T47D (cell line): Measurements from ENCODE around the gene PPHLN1.
"Not testable (repeated sequence)": the region's sequence is repeated elsewhere in the genome, so short reads cannot be mapped to it uniquely, and the experiment has no call there.

Experiments used
- DNase-seq, 2 experiments: peaks; one replicate each; pipeline versions ENCODE4 v3.0.0 to v3.0.0-alpha.2; 2011 to 2012; ENCODE audit warnings: low read depth in 1 of 2, low spot score in 1 of 2
- JUND ChIP-seq: IDR thresholded peaks from 2 replicates; pipeline ENCODE4 v1.6.1; 2012; ENCODE audit warnings: low read depth
- in situ Hi-C: cut with HindIII; loops from 2 replicates; pipeline ENCODE4 v1.10.0; 2016; ENCODE audit warnings: low sequenced_read_pairs, low pct_unique_long_range_greater_than_20kb

PPHLN1 gene

DNA sequence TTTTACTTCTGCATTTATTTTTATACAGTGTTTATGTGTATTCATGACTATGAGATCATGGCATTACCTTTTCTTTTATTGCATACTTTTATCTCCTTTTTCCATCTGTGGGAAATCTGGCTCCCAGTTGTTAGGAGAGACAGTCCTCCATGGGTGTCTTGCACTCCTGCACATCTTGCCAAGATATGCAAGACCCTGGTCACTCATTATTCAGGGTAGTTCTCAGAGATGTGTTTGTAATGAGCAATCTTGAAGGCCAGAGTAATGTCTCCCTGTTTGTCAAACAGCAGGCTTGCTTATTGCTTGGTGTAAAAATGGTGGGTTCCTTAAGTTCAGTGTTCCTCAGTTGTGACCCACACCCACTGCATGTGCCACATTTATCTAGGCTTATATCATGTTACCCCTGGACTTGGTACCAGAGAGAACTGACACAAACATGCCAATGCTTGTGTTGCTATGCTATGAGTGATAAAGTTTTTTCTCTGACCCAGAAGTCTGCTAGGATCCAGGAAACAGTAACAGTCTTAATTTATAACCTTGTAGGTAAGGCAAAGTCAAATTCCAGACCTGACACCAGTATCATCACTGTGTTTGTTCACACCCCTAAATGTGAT, 36.8 kb downstream of the PPHLN1 start:
- no peak for DNase-seq
- in situ Hi-C loops, result no loop called here
- no peak for TF ChIP-seq JUND

DNA sequence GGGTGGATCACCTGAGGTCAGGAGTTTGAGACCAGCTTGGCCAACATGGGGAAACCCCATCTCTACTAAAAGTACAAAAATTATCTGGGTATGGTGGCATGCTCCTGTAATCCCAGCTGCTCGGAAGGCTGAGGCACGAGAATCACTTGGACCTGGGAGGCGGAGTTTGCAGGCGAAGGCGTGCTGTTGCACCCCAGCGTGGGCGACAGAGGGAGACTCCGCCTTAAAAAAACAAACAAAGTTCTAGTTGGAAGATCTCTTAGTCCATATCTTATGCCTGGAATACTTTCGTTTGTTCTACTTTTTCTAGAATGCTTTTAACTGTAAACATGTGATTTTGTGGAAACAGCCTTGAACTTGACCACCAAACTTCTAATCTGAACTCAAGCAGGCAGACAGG, 38.7 kb downstream of the PPHLN1 start:
- in situ Hi-C loops, result no loop called here
- DNase-seq, result no peak
- TF ChIP-seq JUND, result no peak

DNA sequence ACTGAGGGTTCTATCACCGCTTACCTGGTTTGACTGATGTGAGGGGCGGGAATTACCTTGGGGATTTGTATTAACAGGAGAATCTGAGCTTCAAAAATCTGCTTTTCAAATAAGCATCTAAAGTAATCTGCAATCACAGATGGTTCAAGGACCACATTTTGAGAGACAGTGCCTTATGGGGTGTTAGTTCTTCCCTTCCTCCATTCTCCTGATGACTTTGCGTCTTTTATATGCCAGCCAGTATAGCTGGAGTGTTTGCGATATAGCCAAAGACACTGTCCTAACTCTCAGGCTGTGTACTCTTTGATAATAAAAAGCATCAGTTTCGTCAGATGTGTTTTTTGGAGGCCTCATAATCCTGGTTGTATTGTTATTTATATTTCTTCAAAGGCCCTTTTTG, 39.5 kb downstream of the PPHLN1 start:
- in situ Hi-C loops, result no loop called here
- TF ChIP-seq JUND, result no peak
- no peak for DNase-seq

DNA sequence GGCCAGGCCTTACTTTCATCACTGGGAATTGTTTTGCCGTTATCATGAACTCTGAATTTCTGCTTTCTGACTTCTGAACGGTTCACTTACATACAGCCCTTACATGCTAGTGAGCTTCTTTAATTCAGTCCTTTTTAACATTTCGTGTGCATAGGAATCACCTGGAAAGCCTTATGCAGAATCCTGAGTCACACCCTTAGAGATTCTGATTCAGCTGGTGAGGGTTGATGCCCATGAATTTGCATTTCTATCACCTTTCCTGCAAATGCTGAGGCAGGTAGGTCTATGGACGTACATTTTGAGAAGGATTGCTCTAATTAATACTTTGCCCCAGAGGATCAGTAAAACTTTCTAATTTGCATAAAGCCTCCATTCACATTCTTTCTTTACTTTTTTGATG, 44.0 kb downstream of the PPHLN1 start:
- DNase-seq, result no peak
- in situ Hi-C loops, result no loop called here
- no peak for TF ChIP-seq JUND

DNA sequence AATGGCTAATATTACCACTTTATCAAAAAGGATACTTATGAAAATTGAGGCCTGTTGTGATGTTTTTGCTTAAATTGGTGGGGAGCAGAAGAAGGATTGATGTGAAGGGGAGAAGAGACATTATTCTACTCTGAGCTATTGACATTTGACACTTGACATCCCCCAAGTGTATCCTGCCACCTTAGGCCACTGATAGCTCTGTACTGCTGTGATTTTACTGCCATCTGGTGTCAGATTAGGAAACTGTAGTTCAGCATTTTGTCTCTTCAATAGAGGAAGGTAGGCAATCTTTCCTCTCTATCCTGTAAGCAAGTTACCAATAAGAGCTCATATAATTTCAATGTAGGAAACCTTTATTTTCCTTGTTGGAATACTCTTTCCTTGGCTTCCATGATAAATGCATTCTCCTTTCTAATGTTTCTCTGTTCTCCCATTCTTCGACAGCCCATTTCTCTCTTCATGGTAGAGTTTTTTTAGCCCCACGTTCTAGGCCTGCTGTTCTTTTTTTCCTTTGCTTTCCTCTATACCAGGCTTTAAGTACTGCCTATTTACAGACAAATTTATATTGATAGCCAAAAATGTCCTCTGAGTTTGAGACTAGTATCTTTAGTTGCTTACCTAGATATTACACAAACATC, 46.3 kb downstream of the PPHLN1 start:
- peak; percentile 18 to 67 for DNase-seq
- in situ Hi-C loops, result no loop called here
- TF ChIP-seq JUND, result no peak

DNA sequence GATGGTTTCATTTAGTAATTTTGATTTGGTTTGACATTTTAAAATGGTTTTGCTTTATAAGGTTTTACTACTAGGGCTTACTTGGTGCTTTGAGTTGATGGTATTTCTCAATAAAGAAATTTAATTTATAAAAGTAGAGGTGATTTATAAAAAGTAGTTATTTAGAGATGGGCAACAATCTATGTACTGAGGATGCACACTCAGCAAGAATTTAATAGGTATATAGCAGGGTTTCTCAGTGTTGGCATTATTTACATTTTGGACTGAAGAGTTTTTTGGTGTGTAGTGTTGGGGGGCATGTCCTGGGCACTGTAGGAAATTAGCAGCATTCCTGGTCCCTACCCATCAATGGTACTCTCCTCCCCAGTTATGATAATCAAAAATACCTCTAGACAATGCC, 47.7 kb downstream of the PPHLN1 start:
- in situ Hi-C loops, result no loop called here
- no peak for DNase-seq
- no peak for TF ChIP-seq JUND

DNA sequence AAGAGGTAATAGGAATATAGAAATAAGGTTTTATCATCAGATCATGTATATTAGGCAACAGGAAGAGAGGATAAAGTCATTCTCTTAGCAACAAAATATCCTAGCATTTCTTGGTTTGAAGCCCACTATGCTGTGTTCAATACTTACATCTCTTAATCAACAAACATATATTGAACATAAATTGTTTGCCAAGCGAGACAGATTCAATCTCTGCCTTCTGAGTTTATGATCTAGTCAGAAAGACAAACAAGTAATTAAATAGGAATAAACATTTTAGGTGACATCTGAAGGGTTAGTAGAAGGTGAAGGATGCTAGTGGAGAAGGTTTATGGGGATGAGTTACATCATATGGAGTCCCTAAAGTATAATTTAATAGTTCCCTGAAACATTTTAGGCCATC, 54.8 kb downstream of the PPHLN1 start:
- TF ChIP-seq JUND, result peak; percentile 93

DNA sequence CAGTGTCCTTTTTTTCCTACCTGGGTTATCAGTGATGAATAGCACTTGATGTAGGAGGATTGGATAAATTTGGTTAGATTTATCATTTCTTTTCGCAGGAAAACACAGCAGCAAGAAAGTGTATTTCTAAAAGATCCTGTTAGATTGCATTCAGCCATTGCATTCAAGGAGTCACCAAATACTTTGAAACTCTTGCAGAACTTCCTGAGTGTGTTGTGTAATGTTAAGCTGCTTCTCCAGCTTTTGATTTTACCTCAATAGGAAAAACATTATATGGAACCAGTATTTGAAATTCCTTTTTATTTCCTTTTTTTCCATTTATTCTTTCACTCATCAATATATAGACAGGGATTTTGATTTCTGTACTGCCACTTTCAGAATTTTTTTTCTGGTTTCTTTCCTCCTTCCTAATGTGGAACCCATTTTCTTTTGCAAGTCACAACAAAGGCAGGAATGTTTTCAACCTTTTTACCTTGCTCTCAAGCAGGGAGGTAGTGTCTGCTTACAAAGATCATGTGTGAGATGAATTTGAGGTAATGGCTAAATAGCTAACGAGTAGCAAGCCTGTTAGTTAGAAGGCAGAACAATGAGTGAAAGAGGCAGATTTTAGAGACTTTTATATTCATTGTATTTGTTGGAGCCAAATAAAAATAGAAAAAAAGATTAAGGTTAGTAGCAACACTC, 56.2 kb downstream of the PPHLN1 start:
- no peak for DNase-seq
- in situ Hi-C loops, result no loop called here
- no peak for TF ChIP-seq JUND

More for the DNA sequence above, 54.8 kb downstream of the PPHLN1 start:
- in situ Hi-C loops, result no loop called here
- DNase-seq, result peak; percentile 39 to 66

DNA sequence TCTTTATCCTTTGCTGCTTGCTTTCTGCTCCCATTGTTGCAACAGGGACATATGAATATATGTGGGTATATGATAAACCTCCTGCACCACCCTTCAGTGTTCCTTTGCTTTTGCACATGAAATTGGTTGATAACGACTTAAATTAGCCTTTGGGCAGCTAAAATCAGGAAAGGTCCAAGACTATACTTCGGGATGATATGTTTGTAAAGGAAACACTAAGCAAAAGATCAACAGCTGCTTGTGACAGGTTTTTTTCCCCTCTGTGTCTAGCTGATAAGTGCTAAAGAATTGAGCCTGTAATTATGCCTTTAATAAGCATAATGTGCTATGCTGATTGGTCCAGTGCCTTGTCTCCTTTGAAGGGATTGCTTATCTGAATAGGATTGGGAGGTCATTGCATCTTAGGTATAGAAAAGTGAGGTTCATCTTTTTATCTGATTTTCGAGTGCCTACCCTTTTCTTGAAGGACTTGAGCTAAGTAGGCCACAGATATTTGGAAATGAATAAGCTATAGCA, 59.4 kb downstream of the PPHLN1 start:
- TF ChIP-seq JUND, result no peak
- in situ Hi-C loops, result no loop called here
- DNase-seq, result no peak

DNA sequence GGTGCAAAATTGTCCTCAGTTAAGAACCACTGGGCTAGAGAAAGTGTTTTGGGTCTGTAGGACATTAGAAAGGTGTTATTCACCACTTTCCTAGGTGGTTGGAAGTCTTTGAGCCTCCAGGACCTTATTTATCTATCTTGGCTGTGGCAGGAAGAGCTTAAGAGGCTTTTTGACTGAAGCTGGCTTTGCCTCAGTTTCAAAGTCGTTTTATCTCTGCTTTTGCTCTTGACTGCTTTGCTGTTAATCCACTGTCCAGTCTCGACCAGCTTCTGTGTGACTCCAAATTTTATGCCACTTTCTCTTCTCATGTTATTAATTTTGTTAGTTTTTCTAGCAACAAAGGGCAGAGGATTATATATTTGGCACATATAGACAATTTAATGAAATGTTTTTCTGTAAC, 60.3 kb downstream of the PPHLN1 start:
- no peak for TF ChIP-seq JUND
- in situ Hi-C loops, result no loop called here
- no peak for DNase-seq

DNA sequence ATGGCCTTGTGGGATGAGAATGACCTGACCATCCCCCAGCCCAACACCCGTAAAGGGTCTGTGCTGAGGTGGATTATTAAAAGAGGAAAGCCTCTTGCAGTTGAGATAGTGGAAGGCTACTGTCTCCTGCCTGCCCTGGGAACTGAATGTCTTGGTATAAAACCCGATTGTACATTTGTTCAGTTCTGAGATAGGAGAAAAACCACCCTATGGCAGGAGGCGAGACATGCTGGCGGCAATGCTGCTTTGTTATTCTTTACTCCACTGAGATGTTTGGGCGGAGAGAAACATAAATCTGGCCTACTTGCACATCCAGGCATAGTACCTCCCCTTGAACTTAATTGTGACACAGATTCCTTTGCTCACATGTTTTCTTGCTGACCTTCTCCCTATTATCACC, 62.1 kb downstream of the PPHLN1 start:
- DNase-seq, in situ Hi-C loops: not testable (repeated sequence)

DNA sequence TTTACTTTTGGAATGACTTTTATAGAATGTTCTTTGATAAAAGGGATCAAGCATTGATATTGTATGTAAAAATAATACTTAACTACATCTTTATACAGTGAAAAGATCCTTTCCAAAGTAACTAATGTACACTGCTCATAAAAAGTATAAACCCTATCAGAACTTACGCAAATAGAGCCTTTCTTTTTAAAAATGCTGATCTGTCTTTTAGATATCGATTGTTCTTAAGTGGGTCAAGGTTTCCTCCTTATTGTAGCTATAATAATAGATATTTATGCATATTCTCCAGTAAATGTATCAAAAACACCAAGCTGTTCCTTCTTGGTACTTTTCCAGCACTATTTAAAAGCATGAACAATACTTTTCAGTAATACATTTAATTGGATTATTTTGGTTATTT, 68.5 kb downstream of the PPHLN1 start:
- TF ChIP-seq JUND, result no peak
- in situ Hi-C loops, result no loop called here
- DNase-seq, result no peak

DNA sequence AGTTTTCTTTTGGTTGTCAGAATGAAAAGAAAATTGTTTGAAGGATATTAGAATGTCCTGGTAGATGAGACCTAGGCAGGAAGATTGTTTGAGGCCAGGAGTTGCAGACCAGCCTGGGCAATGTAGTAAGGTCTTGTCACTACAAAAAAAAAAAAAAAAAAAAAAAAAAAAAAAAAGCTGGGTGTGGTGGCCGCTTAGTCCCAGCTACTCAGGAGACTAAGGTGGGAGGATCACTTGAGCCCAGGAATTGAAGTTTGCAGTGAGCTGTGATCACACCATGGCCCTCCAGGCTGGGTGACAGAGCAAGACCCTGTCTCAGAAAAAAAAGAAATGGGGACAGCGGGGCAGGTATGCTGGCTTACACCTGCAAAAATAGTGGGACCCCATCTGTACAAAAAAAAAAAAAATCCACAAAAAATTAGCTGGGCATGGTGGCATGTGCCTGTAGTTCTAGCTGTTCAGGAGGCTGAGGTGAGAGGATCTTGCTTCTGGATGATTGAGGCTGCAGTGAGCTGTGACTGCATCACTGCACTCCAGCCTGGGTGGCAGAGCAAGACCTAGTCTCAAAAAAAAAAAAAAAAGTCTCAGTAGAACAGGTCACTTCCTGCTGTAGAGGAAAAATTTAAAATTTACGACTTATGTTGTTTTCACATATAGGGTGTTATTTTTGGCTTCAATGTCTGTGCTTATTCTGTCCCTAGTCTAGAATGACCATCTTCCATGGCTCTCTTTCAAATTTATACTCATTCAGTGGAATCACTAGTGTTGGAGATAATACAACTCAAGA, 70.7 kb downstream of the PPHLN1 start:
- DNase-seq, result no peak
- in situ Hi-C loops, result no loop called here
- TF ChIP-seq JUND, result no peak
